GM23338 (cell line): Measurements from ENCODE around the gene ADTRP. TPM values are rescaled to one million over a fixed set of nuclear protein-coding genes. Genes with fewer than 3 reads are reported as not detected.

Experiments used
- ATAC-seq: fragments of 200-7000 bp; cut with Tn5 transposase; 3 replicates; pipeline ENCODE4 v1.9.1; 2020
- DNase-seq: peaks from one replicate; pipeline ENCODE4 v3.0.0-alpha.2; 2015; ENCODE audit warnings: low spot score
- H2AFZ ChIP-seq: fragments of 200-600 bp; sonication (generic); 2 replicates; pipeline ENCODE4 v1.8.0; 2016; ENCODE audit warnings: antibody characterized with exemption, mild to moderate bottlenecking, moderate library complexity
- H3F3A ChIP-seq: fragments of 200-600 bp; sonication (generic); replicated peaks from 2 replicates; pipeline ENCODE4 v1.8.0; 2017; ENCODE audit warnings: antibody characterized with exemption, mixed run types, low read depth
- H3K27ac ChIP-seq: fragments of 200-600 bp; sonication (generic); 2 replicates; pipeline ENCODE4 v1.6.1; 2016; ENCODE audit warnings: low read depth
- H3K27me3 ChIP-seq: fragments of 200-600 bp; sonication (generic); 2 replicates; pipeline ENCODE4 v1.8.0; 2016; ENCODE audit warnings: mild to moderate bottlenecking, mixed run types, moderate library complexity; ENCODE audit not compliant: insufficient read depth
- H3K36me3 ChIP-seq: fragments of 200-600 bp; sonication (generic); 2 replicates; pipeline ENCODE4 v1.8.0; 2016; ENCODE audit warnings: mild to moderate bottlenecking; ENCODE audit not compliant: insufficient read depth
- H3K4me1 ChIP-seq: fragments of 200-600 bp; sonication (generic); 2 replicates; pipeline ENCODE4 v1.8.0; 2016; ENCODE audit warnings: mild to moderate bottlenecking, moderate library complexity; ENCODE audit not compliant: insufficient read depth
- H3K4me2 ChIP-seq: fragments of 200-600 bp; sonication (generic); 2 replicates; pipeline ENCODE4 v1.7.1; 2017; ENCODE audit warnings: mixed run types
- H3K4me3 ChIP-seq: fragments of 200-600 bp; sonication (generic); 2 replicates; pipeline ENCODE4 v1.6.1; 2016; ENCODE audit warnings: mixed run types
- H3K79me2 ChIP-seq: fragments of 200-600 bp; sonication (generic); replicated peaks from 2 replicates; pipeline ENCODE4 v1.8.0; 2017; ENCODE audit warnings: mild to moderate bottlenecking; ENCODE audit not compliant: insufficient read depth
- H3K9me2 ChIP-seq: fragments of 200-600 bp; sonication (generic); 2 replicates; pipeline ENCODE4 v1.8.0; 2017; ENCODE audit not compliant: insufficient read depth
- H4K20me1 ChIP-seq: fragments of 200-600 bp; sonication (generic); replicated peaks from 2 replicates; pipeline ENCODE4 v1.8.0; 2017; ENCODE audit warnings: mild to moderate bottlenecking; ENCODE audit not compliant: insufficient read depth
- H3K27ac Mint-ChIP-seq: 2 replicates; pipeline ENCODE4 v1.8.0; 2020; ENCODE audit warnings: inconsistent platforms, mild to moderate bottlenecking, moderate library complexity, mixed read lengths
- H3K27me3 Mint-ChIP-seq: 3 replicates; pipeline ENCODE4 v1.8.0; 2022; ENCODE audit warnings: low read depth, mild to moderate bottlenecking, moderate library complexity, mixed read lengths, inconsistent platforms; ENCODE audit not compliant: insufficient read depth, poor library complexity
- H3K36me3 Mint-ChIP-seq: 3 replicates; pipeline ENCODE4 v1.8.0; 2021; ENCODE audit warnings: low read depth, mild to moderate bottlenecking, inconsistent platforms, moderate library complexity, mixed read lengths
- H3K4me1 Mint-ChIP-seq: 3 replicates; pipeline ENCODE4 v1.8.0; 2020; ENCODE audit warnings: mild to moderate bottlenecking, inconsistent platforms, mixed read lengths
- H3K4me3 Mint-ChIP-seq: 3 replicates; pipeline ENCODE4 v1.8.0; 2021; ENCODE audit warnings: moderate library complexity, mild to moderate bottlenecking, inconsistent platforms, mixed read lengths
- H3K9me3 Mint-ChIP-seq: 3 replicates; pipeline ENCODE4 v1.8.0; 2020; ENCODE audit warnings: moderate library complexity, mild to moderate bottlenecking, inconsistent platforms, mixed read lengths
- CREB1 ChIP-seq: fragments of 250-450 bp; sonication (Bioruptor Pico); IDR thresholded peaks from 2 replicates; pipeline ENCODE4 v1.5.0; 2020; ENCODE audit warnings: low read depth, mild to moderate bottlenecking, moderate library complexity
- ETS1 ChIP-seq: IDR thresholded peaks from 2 replicates; pipeline ENCODE4 v1.6.1; 2016; ENCODE audit warnings: antibody characterized with exemption
- EZH2 ChIP-seq: fragments of 200-600 bp; sonication (generic); IDR thresholded peaks from one replicate; pipeline ENCODE4 v1.8.0; 2017; ENCODE audit warnings: antibody characterized with exemption, mild to moderate bottlenecking, low read depth; ENCODE audit not compliant: unreplicated experiment
- EZH2phosphoT487 ChIP-seq: fragments of 200-600 bp; sonication (generic); IDR thresholded peaks from one replicate; pipeline ENCODE4 v1.8.1; 2018; ENCODE audit warnings: antibody characterized with exemption; ENCODE audit not compliant: unreplicated experiment
- JUNB ChIP-seq: IDR thresholded peaks from one replicate; pipeline ENCODE4 v1.6.1; 2016; ENCODE audit warnings: antibody characterized with exemption; ENCODE audit not compliant: unreplicated experiment
- NANOG ChIP-seq: IDR thresholded peaks from 2 replicates; pipeline ENCODE4 v1.6.1; 2016; ENCODE audit warnings: antibody characterized with exemption, borderline replicate concordance
- POLR2AphosphoS5 ChIP-seq: IDR thresholded peaks from 2 replicates; pipeline ENCODE4 v1.6.1; 2016; ENCODE audit warnings: antibody characterized with exemption, low read depth
- STAT1 ChIP-seq: IDR thresholded peaks from one replicate; pipeline ENCODE4 v1.6.1; 2016; ENCODE audit warnings: antibody characterized with exemption; ENCODE audit not compliant: unreplicated experiment
- ZNF114 ChIP-seq: fragments of 250-450 bp; sonication (Bioruptor Pico); IDR thresholded peaks from 2 replicates; pipeline ENCODE4 v1.5.0; 2020; ENCODE audit warnings: mild to moderate bottlenecking, moderate library complexity
- ZNF331 ChIP-seq: fragments of 250-450 bp; sonication (Bioruptor Pico); IDR thresholded peaks from 2 replicates; pipeline ENCODE4 v1.5.0; 2020; ENCODE audit warnings: low read depth, mild to moderate bottlenecking, moderate library complexity
- polyA plus RNA-seq: library from polyadenylated mRNA; unstranded; fragments of >200 nt; fragmentation: Nextera tagmentation; extraction: Ambion mirVana; gene quantifications from 2 replicates; pipeline ENCODE4 v1.2.1, GENCODE V29; 2016
- total RNA-seq: library from RNA; depleted of rRNA; stranded (reverse); fragments of >200 nt; shearing (Covaris generic); gene quantifications from 2 replicates; pipeline ENCODE4 v1.2.3, GENCODE V29; 2014
- TF ChIP-seq, protein P1 (sequence below), 2 experiments: fragments of 200-600 bp in 1 of 2; sonication (generic) in 1 of 2; conservative IDR thresholded peaks; 2 replicates each; pipeline versions ENCODE4 v1.5.1 to v1.6.1; 2016 to 2017; ENCODE audit warnings: antibody characterized with exemption in 2 of 2, low read depth in 2 of 2, mild to moderate bottlenecking in 2 of 2, moderate library complexity in 1 of 2
- TF ChIP-seq, protein P2 (sequence below): fragments of 250-450 bp; sonication (Bioruptor Pico); IDR thresholded peaks from 2 replicates; pipeline ENCODE4 v1.5.0; 2020; ENCODE audit warnings: mild to moderate bottlenecking, moderate library complexity
- TF ChIP-seq, protein P3 (sequence below): IDR thresholded peaks from one replicate; pipeline ENCODE4 v1.6.1; 2018; ENCODE audit warnings: antibody characterized with exemption; ENCODE audit not compliant: unreplicated experiment

ADTRP gene
- total and polyA plus RNA-seq, 2 experiments from 2014 or later, result not detected

- no peaks in the 10 kb centered on the region for H3K27me3 ChIP-seq
- H4K20me1 ChIP-seq, result no peaks in the 10 kb centered on the region
- no peaks in the 10 kb centered on the region for H3K4me1 ChIP-seq
- H3K4me2 ChIP-seq, result no peak overlapping the region
- no peak overlapping the region for H2AFZ ChIP-seq
- no peak overlapping the region for H3K4me3 ChIP-seq
- no peaks in the 10 kb centered on the region; the same call in 1 of the 2 replicates for H3K36me3 ChIP-seq
- H3K79me2 ChIP-seq, result no peaks in the 10 kb centered on the region
- Mint-ChIP-seq H3K27ac (no peak overlapping the region), H3K27me3 (peaks cover 3% of the 10 kb centered on the region), H3K9me3 (no peaks in the 10 kb centered on the region; the same call in 2 of the 3 replicates), H3K4me3 (no peak overlapping the region), H3K36me3 (no peaks in the 10 kb centered on the region), H3K4me1 (peaks cover 5% of the 10 kb centered on the region)
- H3K27ac ChIP-seq, result no peak overlapping the region
- no peaks in the 10 kb centered on the region for H3F3A ChIP-seq
- TF ChIP-seq CREB1 (CRISPR knock-in tag) (no peak), POLR2AphosphoS5 (no peak), ZNF114 (no peak), ZNF331 (CRISPR knock-in tag) (no peak), ETS1 (no peak), NANOG (no peak), STAT1 (no peak), EZH2 (no peak), EZH2phosphoT487 (no peak), JUNB (no peak)
- TF ChIP-seq, protein P1, sequence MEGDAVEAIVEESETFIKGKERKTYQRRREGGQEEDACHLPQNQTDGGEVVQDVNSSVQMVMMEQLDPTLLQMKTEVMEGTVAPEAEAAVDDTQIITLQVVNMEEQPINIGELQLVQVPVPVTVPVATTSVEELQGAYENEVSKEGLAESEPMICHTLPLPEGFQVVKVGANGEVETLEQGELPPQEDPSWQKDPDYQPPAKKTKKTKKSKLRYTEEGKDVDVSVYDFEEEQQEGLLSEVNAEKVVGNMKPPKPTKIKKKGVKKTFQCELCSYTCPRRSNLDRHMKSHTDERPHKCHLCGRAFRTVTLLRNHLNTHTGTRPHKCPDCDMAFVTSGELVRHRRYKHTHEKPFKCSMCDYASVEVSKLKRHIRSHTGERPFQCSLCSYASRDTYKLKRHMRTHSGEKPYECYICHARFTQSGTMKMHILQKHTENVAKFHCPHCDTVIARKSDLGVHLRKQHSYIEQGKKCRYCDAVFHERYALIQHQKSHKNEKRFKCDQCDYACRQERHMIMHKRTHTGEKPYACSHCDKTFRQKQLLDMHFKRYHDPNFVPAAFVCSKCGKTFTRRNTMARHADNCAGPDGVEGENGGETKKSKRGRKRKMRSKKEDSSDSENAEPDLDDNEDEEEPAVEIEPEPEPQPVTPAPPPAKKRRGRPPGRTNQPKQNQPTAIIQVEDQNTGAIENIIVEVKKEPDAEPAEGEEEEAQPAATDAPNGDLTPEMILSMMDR (conservative IDR thresholded peaks at IDR 0.05; ENCODE audit: low read depth in 2 of 2), result no peak
- TF ChIP-seq, protein P2, sequence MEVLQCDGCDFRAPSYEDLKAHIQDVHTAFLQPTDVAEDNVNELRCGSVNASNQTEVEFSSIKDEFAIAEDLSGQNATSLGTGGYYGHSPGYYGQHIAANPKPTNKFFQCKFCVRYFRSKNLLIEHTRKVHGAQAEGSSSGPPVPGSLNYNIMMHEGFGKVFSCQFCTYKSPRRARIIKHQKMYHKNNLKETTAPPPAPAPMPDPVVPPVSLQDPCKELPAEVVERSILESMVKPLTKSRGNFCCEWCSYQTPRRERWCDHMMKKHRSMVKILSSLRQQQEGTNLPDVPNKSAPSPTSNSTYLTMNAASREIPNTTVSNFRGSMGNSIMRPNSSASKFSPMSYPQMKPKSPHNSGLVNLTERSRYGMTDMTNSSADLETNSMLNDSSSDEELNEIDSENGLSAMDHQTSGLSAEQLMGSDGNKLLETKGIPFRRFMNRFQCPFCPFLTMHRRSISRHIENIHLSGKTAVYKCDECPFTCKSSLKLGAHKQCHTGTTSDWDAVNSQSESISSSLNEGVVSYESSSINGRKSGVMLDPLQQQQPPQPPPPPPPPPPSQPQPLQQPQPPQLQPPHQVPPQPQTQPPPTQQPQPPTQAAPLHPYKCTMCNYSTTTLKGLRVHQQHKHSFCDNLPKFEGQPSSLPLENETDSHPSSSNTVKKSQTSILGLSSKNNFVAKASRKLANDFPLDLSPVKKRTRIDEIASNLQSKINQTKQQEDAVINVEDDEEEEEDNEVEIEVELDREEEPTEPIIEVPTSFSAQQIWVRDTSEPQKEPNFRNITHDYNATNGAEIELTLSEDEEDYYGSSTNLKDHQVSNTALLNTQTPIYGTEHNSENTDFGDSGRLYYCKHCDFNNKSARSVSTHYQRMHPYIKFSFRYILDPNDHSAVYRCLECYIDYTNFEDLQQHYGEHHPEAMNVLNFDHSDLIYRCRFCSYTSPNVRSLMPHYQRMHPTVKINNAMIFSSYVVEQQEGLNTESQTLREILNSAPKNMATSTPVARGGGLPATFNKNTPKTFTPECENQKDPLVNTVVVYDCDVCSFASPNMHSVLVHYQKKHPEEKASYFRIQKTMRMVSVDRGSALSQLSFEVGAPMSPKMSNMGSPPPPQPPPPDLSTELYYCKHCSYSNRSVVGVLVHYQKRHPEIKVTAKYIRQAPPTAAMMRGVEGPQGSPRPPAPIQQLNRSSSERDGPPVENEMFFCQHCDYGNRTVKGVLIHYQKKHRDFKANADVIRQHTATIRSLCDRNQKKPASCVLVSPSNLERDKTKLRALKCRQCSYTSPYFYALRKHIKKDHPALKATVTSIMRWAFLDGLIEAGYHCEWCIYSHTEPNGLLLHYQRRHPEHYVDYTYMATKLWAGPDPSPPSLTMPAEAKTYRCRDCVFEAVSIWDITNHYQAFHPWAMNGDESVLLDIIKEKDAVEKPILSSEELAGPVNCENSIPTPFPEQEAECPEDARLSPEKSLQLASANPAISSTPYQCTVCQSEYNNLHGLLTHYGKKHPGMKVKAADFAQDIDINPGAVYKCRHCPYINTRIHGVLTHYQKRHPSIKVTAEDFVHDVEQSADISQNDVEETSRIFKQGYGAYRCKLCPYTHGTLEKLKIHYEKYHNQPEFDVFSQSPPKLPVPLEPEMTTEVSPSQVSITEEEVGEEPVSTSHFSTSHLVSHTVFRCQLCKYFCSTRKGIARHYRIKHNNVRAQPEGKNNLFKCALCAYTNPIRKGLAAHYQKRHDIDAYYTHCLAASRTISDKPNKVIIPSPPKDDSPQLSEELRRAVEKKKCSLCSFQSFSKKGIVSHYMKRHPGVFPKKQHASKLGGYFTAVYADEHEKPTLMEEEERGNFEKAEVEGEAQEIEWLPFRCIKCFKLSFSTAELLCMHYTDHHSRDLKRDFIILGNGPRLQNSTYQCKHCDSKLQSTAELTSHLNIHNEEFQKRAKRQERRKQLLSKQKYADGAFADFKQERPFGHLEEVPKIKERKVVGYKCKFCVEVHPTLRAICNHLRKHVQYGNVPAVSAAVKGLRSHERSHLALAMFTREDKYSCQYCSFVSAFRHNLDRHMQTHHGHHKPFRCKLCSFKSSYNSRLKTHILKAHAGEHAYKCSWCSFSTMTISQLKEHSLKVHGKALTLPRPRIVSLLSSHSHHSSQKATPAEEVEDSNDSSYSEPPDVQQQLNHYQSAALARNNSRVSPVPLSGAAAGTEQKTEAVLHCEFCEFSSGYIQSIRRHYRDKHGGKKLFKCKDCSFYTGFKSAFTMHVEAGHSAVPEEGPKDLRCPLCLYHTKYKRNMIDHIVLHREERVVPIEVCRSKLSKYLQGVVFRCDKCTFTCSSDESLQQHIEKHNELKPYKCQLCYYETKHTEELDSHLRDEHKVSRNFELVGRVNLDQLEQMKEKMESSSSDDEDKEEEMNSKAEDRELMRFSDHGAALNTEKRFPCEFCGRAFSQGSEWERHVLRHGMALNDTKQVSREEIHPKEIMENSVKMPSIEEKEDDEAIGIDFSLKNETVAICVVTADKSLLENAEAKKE (CRISPR knock-in tag), result no peak
- TF ChIP-seq, protein P3, sequence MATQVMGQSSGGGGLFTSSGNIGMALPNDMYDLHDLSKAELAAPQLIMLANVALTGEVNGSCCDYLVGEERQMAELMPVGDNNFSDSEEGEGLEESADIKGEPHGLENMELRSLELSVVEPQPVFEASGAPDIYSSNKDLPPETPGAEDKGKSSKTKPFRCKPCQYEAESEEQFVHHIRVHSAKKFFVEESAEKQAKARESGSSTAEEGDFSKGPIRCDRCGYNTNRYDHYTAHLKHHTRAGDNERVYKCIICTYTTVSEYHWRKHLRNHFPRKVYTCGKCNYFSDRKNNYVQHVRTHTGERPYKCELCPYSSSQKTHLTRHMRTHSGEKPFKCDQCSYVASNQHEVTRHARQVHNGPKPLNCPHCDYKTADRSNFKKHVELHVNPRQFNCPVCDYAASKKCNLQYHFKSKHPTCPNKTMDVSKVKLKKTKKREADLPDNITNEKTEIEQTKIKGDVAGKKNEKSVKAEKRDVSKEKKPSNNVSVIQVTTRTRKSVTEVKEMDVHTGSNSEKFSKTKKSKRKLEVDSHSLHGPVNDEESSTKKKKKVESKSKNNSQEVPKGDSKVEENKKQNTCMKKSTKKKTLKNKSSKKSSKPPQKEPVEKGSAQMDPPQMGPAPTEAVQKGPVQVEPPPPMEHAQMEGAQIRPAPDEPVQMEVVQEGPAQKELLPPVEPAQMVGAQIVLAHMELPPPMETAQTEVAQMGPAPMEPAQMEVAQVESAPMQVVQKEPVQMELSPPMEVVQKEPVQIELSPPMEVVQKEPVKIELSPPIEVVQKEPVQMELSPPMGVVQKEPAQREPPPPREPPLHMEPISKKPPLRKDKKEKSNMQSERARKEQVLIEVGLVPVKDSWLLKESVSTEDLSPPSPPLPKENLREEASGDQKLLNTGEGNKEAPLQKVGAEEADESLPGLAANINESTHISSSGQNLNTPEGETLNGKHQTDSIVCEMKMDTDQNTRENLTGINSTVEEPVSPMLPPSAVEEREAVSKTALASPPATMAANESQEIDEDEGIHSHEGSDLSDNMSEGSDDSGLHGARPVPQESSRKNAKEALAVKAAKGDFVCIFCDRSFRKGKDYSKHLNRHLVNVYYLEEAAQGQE, result no peak
- DNase-seq (no peak), ATAC-seq (no peak)
- H3K9me2 ChIP-seq, result peaks cover 7% of the 10 kb centered on the region; the same call in 1 of the 2 replicates
Measured at GRCh38 chr6:11730641-11731040, 48.0 kb downstream of the ADTRP start.
